NOMO-1 treated with dmso at 0.1 percent for 144 hours (cell line): ENCODE measurements around the gene CCDC170.
"Not testable (repeated sequence)": the region's sequence is repeated elsewhere in the genome, so short reads cannot be mapped to it uniquely, and the experiment has no call there.

Source experiments
- DNase-seq: peaks from one replicate; lab custom pipeline; 2025; ENCODE audit not compliant: unreplicated experiment; lab: John Stamatoyannopoulos, UW

The CCDC170 gene

GRCh38 chr6:151539506-151540268 is 45.9 kb downstream of the CCDC170 start:
- DNase-seq = no peak

- no peak for DNase-seq
These were observed 50.6 kb downstream of the CCDC170 start for GRCh38 chr6:151544453-151544852.

GRCh38 chr6:151544884-151545283 is 51.1 kb downstream of the CCDC170 start:
- DNase-seq = not testable (repeated sequence)

- no peak for DNase-seq
These were observed 53.3 kb downstream of the CCDC170 start for GRCh38 chr6:151546941-151547659.

- DNase-seq = no peak
These were observed 54.4 kb downstream of the CCDC170 start for GRCh38 chr6:151548201-151548600.

GRCh38 chr6:151549790-151550189 is 56.0 kb downstream of the CCDC170 start:
- no peak for DNase-seq

GRCh38 chr6:151550618-151551017 is 56.8 kb downstream of the CCDC170 start:
- DNase-seq = no peak

- DNase-seq = no peak
These were observed 57.5 kb downstream of the CCDC170 start for GRCh38 chr6:151551223-151551857.

GRCh38 chr6:151553416-151554165 is 59.8 kb downstream of the CCDC170 start:
- no peak for DNase-seq

- no peak for DNase-seq
These were observed 67.4 kb downstream of the CCDC170 start for GRCh38 chr6:151561238-151561637.

- DNase-seq = no peak
These were observed 70.8 kb downstream of the CCDC170 start for GRCh38 chr6:151564654-151565053.

- DNase-seq = no peak
These were observed 72.1 kb downstream of the CCDC170 start for GRCh38 chr6:151565940-151566339.

GRCh38 chr6:151566557-151566956 is 72.7 kb downstream of the CCDC170 start:
- no peak for DNase-seq

GRCh38 chr6:151576633-151577032 is 82.8 kb downstream of the CCDC170 start:
- no peak for DNase-seq

GRCh38 chr6:151577257-151577656 is 83.4 kb downstream of the CCDC170 start:
- DNase-seq = no peak

- no peak for DNase-seq
These were observed 91.9 kb downstream of the CCDC170 start for GRCh38 chr6:151585741-151586140.

- no peak for DNase-seq
These were observed 95.8 kb downstream of the CCDC170 start for GRCh38 chr6:151589667-151590066.

GRCh38 chr6:151590742-151591141 is 96.9 kb downstream of the CCDC170 start:
- DNase-seq = no peak

- DNase-seq = no peak
These were observed 98.8 kb downstream of the CCDC170 start for GRCh38 chr6:151592449-151593159.

- DNase-seq = no peak
These were observed 115.5 kb downstream of the CCDC170 start for GRCh38 chr6:151609146-151609902.
